ENCODE data around the gene GUK1. TPM values are rescaled to one million over a fixed set of nuclear protein-coding genes. Genes with fewer than 3 reads are reported as not detected.

The GUK1 gene
- total RNA-seq, 1 experiment from 2014 or later, result 111 TPM

DNA sequence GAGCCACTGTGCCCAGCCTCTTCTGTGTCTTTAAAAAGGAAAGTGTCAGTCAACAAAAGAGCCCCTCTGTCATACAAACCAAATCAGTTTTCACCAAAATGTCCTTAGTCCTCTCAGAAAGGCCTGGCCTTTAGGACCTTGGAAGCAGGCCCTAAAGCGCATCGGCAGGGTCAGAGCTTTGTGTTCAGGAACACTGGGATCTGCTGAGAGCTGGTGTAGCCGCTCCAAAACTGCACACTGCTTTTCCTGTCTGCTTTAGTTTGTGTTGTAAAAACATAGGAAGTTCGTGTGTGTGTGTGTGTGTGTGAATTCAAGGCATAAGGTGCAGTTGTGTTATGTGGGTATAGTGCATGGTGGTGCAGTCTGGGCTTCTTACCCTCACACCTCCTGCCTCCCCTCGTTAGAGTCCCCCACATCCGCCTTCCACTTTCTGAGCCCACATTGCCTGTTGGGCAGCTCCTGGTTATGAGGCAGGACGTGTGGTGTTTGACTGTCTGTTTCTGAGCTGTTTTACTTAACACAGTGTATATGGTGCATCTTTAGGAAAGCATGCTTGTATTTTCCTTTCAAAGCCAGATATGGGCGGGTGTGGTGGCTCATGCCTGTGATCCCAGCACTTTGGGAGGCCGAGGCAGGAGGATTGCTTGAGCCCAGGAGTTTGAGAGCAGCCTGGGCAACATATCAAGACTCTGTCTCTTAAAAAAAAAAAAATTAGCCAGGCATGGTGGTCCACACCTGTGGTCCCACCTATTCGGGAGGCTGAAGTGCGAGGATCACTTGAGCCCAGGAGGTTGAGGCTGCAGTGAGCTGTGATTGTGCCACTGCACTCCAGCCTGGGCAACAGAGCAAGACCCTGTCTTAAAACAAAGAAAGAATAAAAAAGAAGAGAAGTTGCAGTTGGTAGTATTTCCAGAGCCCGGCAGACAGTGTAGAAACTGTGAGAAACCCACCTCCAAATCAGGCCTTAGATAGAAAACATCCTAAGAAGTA, 37.9 kb downstream of the GUK1 start:
- ChIA-PET POLR2A (no interaction called here), CTCF (interaction anchor here (2.8 kb wide), 1 partner anchor 12 kb away, joined by 15 read pairs; the partner anchor contains the start of gene IBA57)
- ATAC-seq (no peak), DNase-seq (ENCODE audit: low spot score) (no peak)
- H3K4me1 Mint-ChIP-seq, result no peaks in the 10 kb centered on the region
- TF ChIP-seq SOX15 (CRISPR knock-in tag; IDR thresholded peaks at IDR 0.05) (no peak), NR1H2 (CRISPR knock-in tag; IDR thresholded peaks at IDR 0.05) (no peak), ZNF232 (CRISPR knock-in tag; IDR thresholded peaks at IDR 0.05) (no peak)
- TF ChIP-seq, protein P1, sequence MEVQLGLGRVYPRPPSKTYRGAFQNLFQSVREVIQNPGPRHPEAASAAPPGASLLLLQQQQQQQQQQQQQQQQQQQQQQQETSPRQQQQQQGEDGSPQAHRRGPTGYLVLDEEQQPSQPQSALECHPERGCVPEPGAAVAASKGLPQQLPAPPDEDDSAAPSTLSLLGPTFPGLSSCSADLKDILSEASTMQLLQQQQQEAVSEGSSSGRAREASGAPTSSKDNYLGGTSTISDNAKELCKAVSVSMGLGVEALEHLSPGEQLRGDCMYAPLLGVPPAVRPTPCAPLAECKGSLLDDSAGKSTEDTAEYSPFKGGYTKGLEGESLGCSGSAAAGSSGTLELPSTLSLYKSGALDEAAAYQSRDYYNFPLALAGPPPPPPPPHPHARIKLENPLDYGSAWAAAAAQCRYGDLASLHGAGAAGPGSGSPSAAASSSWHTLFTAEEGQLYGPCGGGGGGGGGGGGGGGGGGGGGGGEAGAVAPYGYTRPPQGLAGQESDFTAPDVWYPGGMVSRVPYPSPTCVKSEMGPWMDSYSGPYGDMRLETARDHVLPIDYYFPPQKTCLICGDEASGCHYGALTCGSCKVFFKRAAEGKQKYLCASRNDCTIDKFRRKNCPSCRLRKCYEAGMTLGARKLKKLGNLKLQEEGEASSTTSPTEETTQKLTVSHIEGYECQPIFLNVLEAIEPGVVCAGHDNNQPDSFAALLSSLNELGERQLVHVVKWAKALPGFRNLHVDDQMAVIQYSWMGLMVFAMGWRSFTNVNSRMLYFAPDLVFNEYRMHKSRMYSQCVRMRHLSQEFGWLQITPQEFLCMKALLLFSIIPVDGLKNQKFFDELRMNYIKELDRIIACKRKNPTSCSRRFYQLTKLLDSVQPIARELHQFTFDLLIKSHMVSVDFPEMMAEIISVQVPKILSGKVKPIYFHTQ (CRISPR knock-in tag; IDR thresholded peaks at IDR 0.05), result no peak
- TF ChIP-seq, protein P2, sequence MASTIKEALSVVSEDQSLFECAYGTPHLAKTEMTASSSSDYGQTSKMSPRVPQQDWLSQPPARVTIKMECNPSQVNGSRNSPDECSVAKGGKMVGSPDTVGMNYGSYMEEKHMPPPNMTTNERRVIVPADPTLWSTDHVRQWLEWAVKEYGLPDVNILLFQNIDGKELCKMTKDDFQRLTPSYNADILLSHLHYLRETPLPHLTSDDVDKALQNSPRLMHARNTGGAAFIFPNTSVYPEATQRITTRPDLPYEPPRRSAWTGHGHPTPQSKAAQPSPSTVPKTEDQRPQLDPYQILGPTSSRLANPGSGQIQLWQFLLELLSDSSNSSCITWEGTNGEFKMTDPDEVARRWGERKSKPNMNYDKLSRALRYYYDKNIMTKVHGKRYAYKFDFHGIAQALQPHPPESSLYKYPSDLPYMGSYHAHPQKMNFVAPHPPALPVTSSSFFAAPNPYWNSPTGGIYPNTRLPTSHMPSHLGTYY (CRISPR knock-in tag; IDR thresholded peaks at IDR 0.05), result no peak
- H3K27me3 Mint-ChIP-seq (ENCODE audit: low read depth), result no peaks in the 10 kb centered on the region
- no peak overlapping the region for H3K4me3 Mint-ChIP-seq
- H3K36me3 Mint-ChIP-seq, result no peaks in the 10 kb centered on the region
- no peaks in the 10 kb centered on the region for H3K9me3 Mint-ChIP-seq
- no peak overlapping the region for H3K27ac Mint-ChIP-seq

DNA sequence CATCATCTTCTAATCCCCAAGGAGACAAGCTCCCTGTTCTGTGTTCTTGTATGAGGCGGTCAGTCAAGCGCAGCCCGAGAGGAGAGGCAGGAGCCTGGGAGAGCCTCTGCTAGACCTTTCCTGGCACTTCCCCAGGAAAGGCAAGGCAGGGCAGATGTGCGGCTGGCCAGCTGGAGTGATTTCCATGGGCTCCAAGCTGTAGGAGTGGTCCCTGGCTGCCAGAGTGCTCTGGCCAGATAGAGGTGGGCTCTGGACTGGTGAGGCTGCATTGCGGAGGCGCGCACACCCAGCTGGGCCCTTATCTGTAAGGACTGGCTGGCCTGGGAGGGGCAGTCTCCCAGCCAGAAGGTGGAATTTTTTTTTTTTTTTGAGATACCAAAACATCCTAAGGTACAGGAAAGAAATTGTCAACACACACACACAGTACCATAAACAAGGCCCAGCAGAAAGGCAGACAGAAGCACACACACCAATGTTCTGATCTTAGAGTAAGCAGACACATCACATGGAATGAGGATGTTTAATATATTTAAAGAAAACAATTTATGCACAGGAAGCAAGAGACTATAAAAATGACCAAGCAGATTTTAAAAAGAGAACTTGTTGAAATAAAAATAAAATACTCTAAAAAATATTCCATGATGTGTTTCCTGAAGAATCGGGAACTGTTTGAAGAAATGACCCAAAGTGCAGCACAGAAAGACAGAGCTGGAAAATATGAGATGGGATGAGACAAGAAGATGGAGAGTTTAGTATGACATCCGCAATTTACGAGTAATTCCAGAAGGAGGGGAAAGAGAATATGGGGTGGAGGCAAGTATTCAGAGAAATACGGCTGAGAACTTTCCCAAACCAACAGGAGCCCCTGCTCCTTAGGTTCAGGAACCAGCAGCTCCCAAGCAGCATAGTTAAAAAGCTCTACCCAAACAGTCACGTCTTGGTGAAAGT, 38.9 kb downstream of the GUK1 start:
- no peak for ATAC-seq
- Mint-ChIP-seq H3K36me3 (no peaks in the 10 kb centered on the region), H3K27me3 (ENCODE audit: low read depth) (no peaks in the 10 kb centered on the region), H3K4me1 (no peaks in the 10 kb centered on the region), H3K27ac (no peak overlapping the region), H3K9me3 (no peaks in the 10 kb centered on the region), H3K4me3 (no peak overlapping the region)
- ChIA-PET POLR2A (interaction anchor here (0.6 kb wide), 1 partner anchor 209 kb away, joined by 3 read pairs; no protein-coding TSS in a partner anchor), CTCF (interaction anchor here (0.7 to 2.8 kb wide), 6 partner anchors 13 to 546 kb away, joined by 5 to 15 read pairs (median 6); partner anchors contain the start of gene IBA57)
- no peak for DNase-seq (ENCODE audit: low spot score)
- TF ChIP-seq, protein P2 (CRISPR knock-in tag; IDR thresholded peaks at IDR 0.05), result no peak
- TF ChIP-seq GTF2I (CRISPR knock-in tag; conservative IDR thresholded peaks at IDR 0.05), result no peak
- TF ChIP-seq, protein P3, sequence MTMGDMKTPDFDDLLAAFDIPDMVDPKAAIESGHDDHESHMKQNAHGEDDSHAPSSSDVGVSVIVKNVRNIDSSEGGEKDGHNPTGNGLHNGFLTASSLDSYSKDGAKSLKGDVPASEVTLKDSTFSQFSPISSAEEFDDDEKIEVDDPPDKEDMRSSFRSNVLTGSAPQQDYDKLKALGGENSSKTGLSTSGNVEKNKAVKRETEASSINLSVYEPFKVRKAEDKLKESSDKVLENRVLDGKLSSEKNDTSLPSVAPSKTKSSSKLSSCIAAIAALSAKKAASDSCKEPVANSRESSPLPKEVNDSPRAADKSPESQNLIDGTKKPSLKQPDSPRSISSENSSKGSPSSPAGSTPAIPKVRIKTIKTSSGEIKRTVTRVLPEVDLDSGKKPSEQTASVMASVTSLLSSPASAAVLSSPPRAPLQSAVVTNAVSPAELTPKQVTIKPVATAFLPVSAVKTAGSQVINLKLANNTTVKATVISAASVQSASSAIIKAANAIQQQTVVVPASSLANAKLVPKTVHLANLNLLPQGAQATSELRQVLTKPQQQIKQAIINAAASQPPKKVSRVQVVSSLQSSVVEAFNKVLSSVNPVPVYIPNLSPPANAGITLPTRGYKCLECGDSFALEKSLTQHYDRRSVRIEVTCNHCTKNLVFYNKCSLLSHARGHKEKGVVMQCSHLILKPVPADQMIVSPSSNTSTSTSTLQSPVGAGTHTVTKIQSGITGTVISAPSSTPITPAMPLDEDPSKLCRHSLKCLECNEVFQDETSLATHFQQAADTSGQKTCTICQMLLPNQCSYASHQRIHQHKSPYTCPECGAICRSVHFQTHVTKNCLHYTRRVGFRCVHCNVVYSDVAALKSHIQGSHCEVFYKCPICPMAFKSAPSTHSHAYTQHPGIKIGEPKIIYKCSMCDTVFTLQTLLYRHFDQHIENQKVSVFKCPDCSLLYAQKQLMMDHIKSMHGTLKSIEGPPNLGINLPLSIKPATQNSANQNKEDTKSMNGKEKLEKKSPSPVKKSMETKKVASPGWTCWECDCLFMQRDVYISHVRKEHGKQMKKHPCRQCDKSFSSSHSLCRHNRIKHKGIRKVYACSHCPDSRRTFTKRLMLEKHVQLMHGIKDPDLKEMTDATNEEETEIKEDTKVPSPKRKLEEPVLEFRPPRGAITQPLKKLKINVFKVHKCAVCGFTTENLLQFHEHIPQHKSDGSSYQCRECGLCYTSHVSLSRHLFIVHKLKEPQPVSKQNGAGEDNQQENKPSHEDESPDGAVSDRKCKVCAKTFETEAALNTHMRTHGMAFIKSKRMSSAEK (CRISPR knock-in tag; IDR thresholded peaks at IDR 0.05; ENCODE audit: borderline replicate concordance), result no peak
- TF ChIP-seq, protein P4, sequence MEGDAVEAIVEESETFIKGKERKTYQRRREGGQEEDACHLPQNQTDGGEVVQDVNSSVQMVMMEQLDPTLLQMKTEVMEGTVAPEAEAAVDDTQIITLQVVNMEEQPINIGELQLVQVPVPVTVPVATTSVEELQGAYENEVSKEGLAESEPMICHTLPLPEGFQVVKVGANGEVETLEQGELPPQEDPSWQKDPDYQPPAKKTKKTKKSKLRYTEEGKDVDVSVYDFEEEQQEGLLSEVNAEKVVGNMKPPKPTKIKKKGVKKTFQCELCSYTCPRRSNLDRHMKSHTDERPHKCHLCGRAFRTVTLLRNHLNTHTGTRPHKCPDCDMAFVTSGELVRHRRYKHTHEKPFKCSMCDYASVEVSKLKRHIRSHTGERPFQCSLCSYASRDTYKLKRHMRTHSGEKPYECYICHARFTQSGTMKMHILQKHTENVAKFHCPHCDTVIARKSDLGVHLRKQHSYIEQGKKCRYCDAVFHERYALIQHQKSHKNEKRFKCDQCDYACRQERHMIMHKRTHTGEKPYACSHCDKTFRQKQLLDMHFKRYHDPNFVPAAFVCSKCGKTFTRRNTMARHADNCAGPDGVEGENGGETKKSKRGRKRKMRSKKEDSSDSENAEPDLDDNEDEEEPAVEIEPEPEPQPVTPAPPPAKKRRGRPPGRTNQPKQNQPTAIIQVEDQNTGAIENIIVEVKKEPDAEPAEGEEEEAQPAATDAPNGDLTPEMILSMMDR (IDR thresholded peaks at IDR 0.05), result no peak
- no peak for TF ChIP-seq SMAD3 (CRISPR knock-in tag; IDR thresholded peaks at IDR 0.05; ENCODE audit: borderline replicate concordance)
- no peak for TF ChIP-seq PRRX2 (CRISPR knock-in tag; IDR thresholded peaks at IDR 0.05)
- TF ChIP-seq, protein P5, sequence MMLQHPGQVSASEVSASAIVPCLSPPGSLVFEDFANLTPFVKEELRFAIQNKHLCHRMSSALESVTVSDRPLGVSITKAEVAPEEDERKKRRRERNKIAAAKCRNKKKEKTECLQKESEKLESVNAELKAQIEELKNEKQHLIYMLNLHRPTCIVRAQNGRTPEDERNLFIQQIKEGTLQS (CRISPR knock-in tag; conservative IDR thresholded peaks at IDR 0.05), result no peak
- TF ChIP-seq, protein P6, sequence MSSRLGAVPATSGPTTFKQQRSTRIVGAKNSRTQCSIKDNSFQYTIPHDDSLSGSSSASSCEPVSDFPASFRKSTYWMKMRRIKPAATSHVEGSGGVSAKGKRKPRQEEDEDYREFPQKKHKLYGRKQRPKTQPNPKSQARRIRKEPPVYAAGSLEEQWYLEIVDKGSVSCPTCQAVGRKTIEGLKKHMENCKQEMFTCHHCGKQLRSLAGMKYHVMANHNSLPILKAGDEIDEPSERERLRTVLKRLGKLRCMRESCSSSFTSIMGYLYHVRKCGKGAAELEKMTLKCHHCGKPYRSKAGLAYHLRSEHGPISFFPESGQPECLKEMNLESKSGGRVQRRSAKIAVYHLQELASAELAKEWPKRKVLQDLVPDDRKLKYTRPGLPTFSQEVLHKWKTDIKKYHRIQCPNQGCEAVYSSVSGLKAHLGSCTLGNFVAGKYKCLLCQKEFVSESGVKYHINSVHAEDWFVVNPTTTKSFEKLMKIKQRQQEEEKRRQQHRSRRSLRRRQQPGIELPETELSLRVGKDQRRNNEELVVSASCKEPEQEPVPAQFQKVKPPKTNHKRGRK (CRISPR knock-in tag; IDR thresholded peaks at IDR 0.05; ENCODE audit: borderline replicate concordance), result no peak
